HepG2 (cell line): ENCODE data around the gene TTC32. TPM values are rescaled to one million over a fixed set of nuclear protein-coding genes. Genes with fewer than 3 reads are reported as not detected.
A peak's percentile ranks its signal among the peaks of the same experiment; 100 is the strongest.

ENCODE experiments used
- FOXA1 ChIP-seq, 2 experiments: fragments of 450-650 bp in 1 of 2; sonication (generic) in 1 of 2; formaldehyde crosslinking in 1 of 2; IDR thresholded peaks; 2 replicates each; pipeline versions ENCODE4 v1.4.0 to v1.6.1; 2016 to 2020; ENCODE audit warnings: missing genetic modification reagents in 1 of 2
- HIVEP1 ChIP-seq: sonication (generic); formaldehyde crosslinking; IDR thresholded peaks from 2 replicates; pipeline ENCODE4 v1.4.0; 2020; ENCODE audit warnings: mild to moderate bottlenecking, missing genetic modification reagents
- KAT2B ChIP-seq: fragments of 150-350 bp; IDR thresholded peaks from 2 replicates; pipeline ENCODE4 v1.6.1; 2014; ENCODE audit warnings: low read depth, low read length, borderline replicate concordance
- MTA1 ChIP-seq: sonication (generic); formaldehyde crosslinking; IDR thresholded peaks from 2 replicates; pipeline ENCODE4 v1.4.0; 2020; ENCODE audit warnings: missing genetic modification reagents, mild to moderate bottlenecking, borderline replicate concordance
- MYPOP ChIP-seq: sonication (generic); formaldehyde crosslinking; IDR thresholded peaks from 2 replicates; pipeline ENCODE4 v1.8.1; 2023; ENCODE audit warnings: mild to moderate bottlenecking, moderate library complexity, missing genetic modification reagents
- NR2C2 ChIP-seq: sonication (generic); formaldehyde crosslinking; IDR thresholded peaks from 2 replicates; pipeline ENCODE4 v1.4.0; 2020; ENCODE audit warnings: missing genetic modification reagents, mild to moderate bottlenecking, moderate library complexity, borderline replicate concordance
- RFXAP ChIP-seq: sonication (generic); formaldehyde crosslinking; IDR thresholded peaks from 2 replicates; pipeline ENCODE4 v1.4.0; 2020; ENCODE audit warnings: missing genetic modification reagents, borderline replicate concordance
- TBX2 ChIP-seq: sonication (generic); formaldehyde crosslinking; IDR thresholded peaks from 2 replicates; pipeline ENCODE4 v1.5.0; 2020; ENCODE audit warnings: missing genetic modification reagents, mild to moderate bottlenecking, borderline replicate concordance
- ZNF318 ChIP-seq: sonication (generic); formaldehyde crosslinking; IDR thresholded peaks from 2 replicates; pipeline ENCODE4 v1.4.0; 2020; ENCODE audit warnings: mild to moderate bottlenecking, missing genetic modification reagents
- polyA plus RNA-seq, 8 experiments: library from polyadenylated mRNA; depleted of rRNA in 3 of 8; stranded (reverse) in 7 of 8; unstranded in 1 of 8; fragments of >200 nt; fragmentation: Illumina TruSeq in 4 of 8; extraction: Trizol in 4 of 8; gene quantifications; 2 replicates each; pipeline versions ENCODE4 v1.2.1 to v1.2.3, GENCODE V29; 2011 to 2016; ENCODE audit warnings: low read depth in 4 of 8, missing spikeins in 1 of 8, mixed read lengths in 1 of 8; ENCODE audit not compliant: insufficient read depth in 1 of 8
- total RNA-seq, 5 experiments: library from RNA; depleted of rRNA; stranded (reverse); fragments of >200 nt; fragmentation: Illumina TruSeq; extraction: Trizol; gene quantifications; 2 replicates each; pipeline ENCODE4 v1.2.3, GENCODE V29; 2016; ENCODE audit warnings: low read depth in 1 of 5
- TF ChIP-seq, protein P1 (sequence below): sonication (generic); formaldehyde crosslinking; IDR thresholded peaks from 2 replicates; pipeline ENCODE4 v1.5.1; 2020; ENCODE audit warnings: mild to moderate bottlenecking, missing genetic modification reagents

The TTC32 gene
- total and polyA plus RNA-seq, 2 of the 13 experiments (the other 11 are each of a cell fraction or from before 2014, with no cell fraction given) = 21.6 to 38.3 TPM

GRCh38 chr2:19855542-19856431 is 46.0 kb downstream of the TTC32 start (continued):
- TF ChIP-seq RFXAP (CRISPR knock-in tag) (no peak), MYPOP (CRISPR knock-in tag) (no peak), KAT2B (no peak), ZNF318 (CRISPR knock-in tag) (no peak), FOXA1 (IDR thresholded peaks at IDR 0.05) (no peak), FOXA1 (CRISPR knock-in tag; IDR thresholded peaks at IDR 0.05) (no peak), NR2C2 (CRISPR knock-in tag) (no peak), TBX2 (CRISPR knock-in tag) (0 out of 2 replicates have a peak, but pooled peaks have one; percentile 11), MTA1 (CRISPR knock-in tag) (no peak; the same call in 1 of the 2 replicates), HIVEP1 (CRISPR knock-in tag) (no peak)
- TF ChIP-seq, protein P1, sequence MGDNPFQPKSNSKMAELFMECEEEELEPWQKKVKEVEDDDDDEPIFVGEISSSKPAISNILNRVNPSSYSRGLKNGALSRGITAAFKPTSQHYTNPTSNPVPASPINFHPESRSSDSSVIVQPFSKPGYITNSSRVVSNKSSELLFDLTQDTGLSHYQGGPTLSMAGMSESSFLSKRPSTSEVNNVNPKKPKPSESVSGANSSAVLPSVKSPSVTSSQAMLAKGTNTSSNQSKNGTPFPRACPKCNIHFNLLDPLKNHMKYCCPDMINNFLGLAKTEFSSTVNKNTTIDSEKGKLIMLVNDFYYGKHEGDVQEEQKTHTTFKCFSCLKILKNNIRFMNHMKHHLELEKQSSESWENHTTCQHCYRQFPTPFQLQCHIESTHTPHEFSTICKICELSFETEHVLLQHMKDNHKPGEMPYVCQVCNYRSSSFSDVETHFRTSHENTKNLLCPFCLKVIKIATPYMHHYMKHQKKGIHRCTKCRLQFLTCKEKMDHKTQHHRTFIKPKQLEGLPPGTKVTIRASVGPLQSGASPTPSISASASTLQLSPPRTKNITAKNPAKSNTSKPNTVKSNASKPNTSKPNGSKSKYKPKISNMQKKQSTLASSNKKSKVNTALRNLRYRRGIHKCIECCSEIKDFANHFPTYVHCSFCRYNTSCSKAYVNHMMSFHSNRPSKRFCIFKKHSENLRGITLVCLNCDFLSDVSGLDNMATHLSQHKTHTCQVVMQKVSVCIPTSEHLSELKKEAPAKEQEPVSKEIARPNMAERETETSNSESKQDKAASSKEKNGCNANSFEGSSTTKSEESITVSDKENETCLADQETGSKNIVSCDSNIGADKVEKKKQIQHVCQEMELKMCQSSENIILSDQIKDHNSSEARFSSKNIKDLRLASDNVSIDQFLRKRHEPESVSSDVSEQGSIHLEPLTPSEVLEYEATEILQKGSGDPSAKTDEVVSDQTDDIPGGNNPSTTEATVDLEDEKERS (CRISPR knock-in tag) = no peak
